Kidney (tissue), 14 donors: ENCODE measurements around the gene H2BK1. TPM values are rescaled to one million over a fixed set of nuclear protein-coding genes. Genes with fewer than 3 reads are reported as not detected.

Source experiments
- DNase-seq, 5 donors: peaks; one replicate each; pipeline ENCODE4 v3.0.0-alpha.2; 2013 to 2020
- FAIRE-seq: peaks from 2 replicates; lab custom pipeline; 2012; peaks lifted over from hg19 to GRCh38; lab: Jason Lieb, UNC
- H3K27ac ChIP-seq, 2 donors: one replicate each; pipeline ENCODE4 v1.7.0; 2013; ENCODE audit warnings: low read depth in 2 of 2, low read length in 2 of 2, inconsistent platforms in 1 of 2
- H3K27me3 ChIP-seq: one replicate; pipeline ENCODE4 v1.7.1; 2013; ENCODE audit warnings: low read length, inconsistent platforms; ENCODE audit not compliant: control insufficient read depth, insufficient read depth
- H3K36me3 ChIP-seq, 3 donors: one replicate each; pipeline versions ENCODE4 v1.7.0 to v1.7.1; 2013; ENCODE audit warnings: low read length in 3 of 3, control low read depth in 1 of 3, inconsistent platforms in 1 of 3; ENCODE audit not compliant: insufficient read depth in 3 of 3, control insufficient read depth in 2 of 3
- H3K4me1 ChIP-seq, 3 donors: one replicate each; pipeline versions ENCODE4 v1.7.0 to v1.7.1; 2013; ENCODE audit warnings: low read length in 3 of 3, inconsistent platforms in 1 of 3, low read depth in 1 of 3; ENCODE audit not compliant: control insufficient read depth in 2 of 3, insufficient read depth in 2 of 3
- H3K4me3 ChIP-seq, 3 donors: one replicate each; pipeline versions ENCODE4 v1.7.0 to v1.8.1; 2013; ENCODE audit warnings: low read length in 3 of 3, control low read depth in 1 of 3, inconsistent platforms in 1 of 3
- H3K9ac ChIP-seq, 3 donors: one replicate each; pipeline versions ENCODE4 v1.7.0 to v1.7.1; 2013; ENCODE audit warnings: low read length in 3 of 3, control low read depth in 1 of 3, inconsistent platforms in 1 of 3
- H3K9me3 ChIP-seq, 3 donors: one replicate each; pipeline versions ENCODE4 v1.7.0 to v1.7.1; 2013; ENCODE audit warnings: low read length in 3 of 3, control low read depth in 1 of 3, inconsistent platforms in 1 of 3; ENCODE audit not compliant: control insufficient read depth in 2 of 3, insufficient read depth in 1 of 3
- CTCF ChIP-seq: IDR thresholded peaks from 3 replicates; pipeline ENCODE4 v1.5.1; 2012; ENCODE audit warnings: mild to moderate bottlenecking, moderate library complexity, borderline replicate concordance; ENCODE audit not compliant: insufficient read depth; ENCODE audit errors: extremely low read depth
- intact Hi-C: fragments of 100-400 bp; cut with DNase I; formaldehyde crosslinking; loops from one replicate; pipeline ENCODE4 v1.11.1; 2022
- polyA plus RNA-seq: library from polyadenylated mRNA; stranded (reverse); fragments of 350-450 nt; fragmentation: Illumina TruSeq; extraction: RNeasy Lipid Tissue Mini Kit (QIAGEN cat#74804); gene quantifications from one replicate; pipeline ENCODE4 v1.2.3, GENCODE V29; 2014; ENCODE audit warnings: low read depth, low replicate concordance; ENCODE audit not compliant: insufficient read depth
- total RNA-seq: library from RNA; stranded (reverse); fragmentation: NEBNext Ultra II Directional; extraction: Animal tissue kit (Norgen Biotek cat#: 25700); gene quantifications from one replicate; pipeline ENCODE4 v1.2.1, GENCODE V29; 2021
- donor health status: control.
- donor health status: control.
- donor health status: control.
- donor health status: control.
- donor health status: control.
- donor health status: DM: yes; HTN: yes; CAD: no.
- donor health status: Normal renal cell carcinoma (clear cell type).

The H2BK1 gene
- total and polyA plus RNA-seq, 2 donors from 2014 or later = not detected

GRCh38 chr7:151187409-151188251, 22.7 kb downstream of the H2BK1 start:
- TF ChIP-seq CTCF = no peak
- H3K36me3 ChIP-seq = no peaks in the 10 kb centered on the region
- intact Hi-C loops = no loop called here
- no peaks in the 10 kb centered on the region for H3K27me3 ChIP-seq
- H3K9ac ChIP-seq = no peak overlapping the region
- H3K27ac ChIP-seq = no peak overlapping the region
- FAIRE-seq = no peak
- DNase-seq = no peak
- no peaks in the 10 kb centered on the region for H3K9me3 ChIP-seq
- H3K4me3 ChIP-seq = no peak overlapping the region
- H3K4me1 ChIP-seq = no peaks in the 10 kb centered on the region

- FAIRE-seq = no peak
- no peak for DNase-seq
- intact Hi-C loops = no loop called here
- Histone ChIP-seq H3K27me3 (no peaks in the 10 kb centered on the region), H3K4me3 (no peak within 1 kb of the TSS), H3K9me3 (no peaks in the 10 kb centered on the region), H3K27ac (no peak within 1 kb of the TSS), H3K4me1 (no peaks in the 10 kb centered on the region), H3K36me3 (no peaks in the 10 kb centered on the region), H3K9ac (no peak within 1 kb of the TSS)
- TF ChIP-seq CTCF = no peak
These were observed 23.5 kb downstream of the H2BK1 start, which contains the start of gene ASB10 for GRCh38 chr7:151186640-151187408. Gene ASB10, minus strand, starts transcription at chr7:151187250. Its CDS starts 120 bp downstream, at chr7:151187130.

- DNase-seq (peak in 1 of 5 donors; percentile 11), FAIRE-seq (no peak)
- no peak overlapping the region for H3K27ac ChIP-seq
- no peak for TF ChIP-seq CTCF
- no peaks in the 10 kb centered on the region for H3K36me3 ChIP-seq
- no peaks in the 10 kb centered on the region for H3K4me1 ChIP-seq
- H3K9me3 ChIP-seq = no peaks in the 10 kb centered on the region
- no peak overlapping the region for H3K9ac ChIP-seq
- no peaks in the 10 kb centered on the region for H3K27me3 ChIP-seq
- intact Hi-C loops = no loop called here
- no peak overlapping the region for H3K4me3 ChIP-seq
These were observed 24.3 kb downstream of the H2BK1 start for GRCh38 chr7:151185762-151186639.
